DMS114 treated with DMSO at 0.1 percent for 48 hours (cell line): ENCODE measurements around the gene MSH6.
"Not testable (repeated sequence)": the region's sequence is repeated elsewhere in the genome, so short reads cannot be mapped to it uniquely, and the experiment has no call there.

Experiments used
- DNase-seq: peaks from one replicate; lab custom pipeline; 2025; ENCODE audit not compliant: unreplicated experiment; lab: John Stamatoyannopoulos, UW

MSH6 gene

DNA sequence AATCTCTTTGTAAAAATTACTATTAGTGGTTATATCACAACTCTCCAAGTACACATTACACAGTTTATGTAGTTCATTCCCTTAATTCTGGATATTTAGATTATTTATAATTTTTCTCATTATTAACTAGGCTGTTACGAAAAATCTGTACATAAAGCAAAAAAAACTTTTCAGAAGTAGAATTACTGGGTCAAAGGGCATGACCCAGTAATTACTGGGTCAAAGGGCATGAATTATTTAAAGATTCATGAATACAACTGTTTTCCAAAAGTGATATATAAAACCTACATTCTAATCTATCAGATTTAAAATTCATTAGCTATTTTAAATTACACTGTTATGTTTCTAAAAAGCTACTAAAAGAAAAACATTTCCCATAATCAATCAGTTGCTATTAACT, 55.3 kb downstream of the MSH6 start:
- DNase-seq = no peak

DNA sequence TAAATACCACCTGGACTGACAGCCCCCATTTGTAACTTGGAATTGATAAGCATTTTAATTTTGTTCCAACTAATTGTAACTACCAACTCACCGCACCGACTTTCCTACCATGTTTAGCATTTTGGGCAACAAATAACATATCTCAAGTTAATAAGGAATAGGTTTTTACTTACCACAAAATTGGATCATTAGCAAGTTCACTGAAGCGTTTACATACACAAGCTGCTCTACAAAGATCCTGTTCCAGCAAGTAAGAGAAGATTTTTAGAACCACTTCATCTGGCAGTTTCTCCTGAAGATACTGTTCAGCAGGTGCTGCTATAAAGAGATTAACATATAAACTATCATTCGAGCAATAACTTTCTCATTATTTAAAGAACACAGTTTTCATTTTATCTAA, 55.7 kb downstream of the MSH6 start:
- DNase-seq = no peak

DNA sequence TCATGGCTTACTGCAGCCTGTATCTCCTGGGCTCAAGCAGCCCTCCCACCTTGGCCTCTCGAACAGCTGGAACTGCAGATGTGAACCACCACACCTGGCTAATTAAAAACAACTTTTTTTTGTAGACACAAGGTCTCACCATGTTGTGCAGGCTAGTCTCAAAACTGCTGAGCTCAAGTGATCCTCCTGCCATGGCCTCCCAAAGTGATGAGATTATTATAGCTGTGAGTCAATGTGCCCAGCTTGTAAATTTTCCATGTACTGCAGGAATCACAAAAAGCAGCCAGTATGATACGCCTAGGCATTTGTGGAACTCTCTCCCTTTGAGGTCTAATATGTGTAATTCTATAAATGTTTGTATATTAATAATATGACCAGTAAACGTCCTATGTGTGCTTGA, 59.9 kb downstream of the MSH6 start:
- no peak for DNase-seq

DNA sequence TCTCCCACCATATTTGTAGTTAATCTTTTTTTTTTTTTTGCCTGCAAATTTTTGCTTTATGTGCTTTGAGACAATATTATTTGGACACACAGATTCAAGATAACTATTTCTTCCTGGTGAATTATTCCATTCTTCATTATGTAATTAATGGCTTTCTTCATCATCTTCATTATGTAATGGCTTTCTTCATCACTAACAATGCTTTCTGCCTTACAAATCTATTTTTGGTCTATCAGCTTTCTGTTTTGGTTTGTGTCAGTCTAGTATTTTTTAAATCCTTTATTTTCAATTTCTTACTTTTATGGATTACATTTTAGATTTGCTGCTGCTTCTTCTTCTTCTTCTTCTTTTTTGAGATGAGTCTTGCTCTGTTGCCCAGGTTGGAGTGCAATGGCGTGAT, 60.5 kb downstream of the MSH6 start:
- no peak for DNase-seq

DNA sequence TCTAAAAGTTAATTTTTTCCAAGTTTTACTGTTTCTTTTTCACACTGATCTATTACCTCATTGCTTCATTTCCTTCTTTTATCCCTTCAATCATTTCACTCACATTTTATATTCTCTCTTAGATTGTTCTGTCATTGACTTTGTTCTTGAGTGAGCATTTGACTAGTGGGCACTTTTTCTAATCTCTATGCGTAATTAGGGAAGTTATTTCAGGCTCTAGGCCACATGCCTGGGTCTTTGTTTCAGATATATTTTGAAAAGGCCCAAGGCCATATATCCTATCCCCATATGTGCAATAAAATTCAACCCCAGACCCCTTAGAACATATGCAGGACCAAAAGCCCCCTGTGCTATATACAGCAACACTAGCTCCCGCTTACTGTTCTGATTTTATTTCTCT, 61.2 kb downstream of the MSH6 start:
- no peak for DNase-seq

DNA sequence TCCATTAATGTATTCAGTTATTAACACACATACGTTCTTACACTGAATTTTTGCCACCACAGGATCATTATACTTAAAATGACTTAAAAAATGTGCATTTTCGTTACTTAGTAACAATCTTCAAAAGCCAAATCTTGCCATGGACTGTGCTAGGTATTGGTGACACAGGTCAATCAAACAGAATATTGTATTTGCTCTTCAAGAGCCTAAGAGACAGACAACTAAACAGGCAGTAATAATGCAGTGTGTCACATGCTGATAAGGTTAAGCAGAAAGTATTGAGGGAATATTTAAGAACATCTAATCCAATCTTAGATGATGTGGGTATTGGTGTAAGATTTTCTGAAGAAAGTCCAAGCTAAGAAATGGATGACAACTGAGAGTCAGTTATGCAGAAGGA, 66.4 kb downstream of the MSH6 start:
- DNase-seq = no peak

DNA sequence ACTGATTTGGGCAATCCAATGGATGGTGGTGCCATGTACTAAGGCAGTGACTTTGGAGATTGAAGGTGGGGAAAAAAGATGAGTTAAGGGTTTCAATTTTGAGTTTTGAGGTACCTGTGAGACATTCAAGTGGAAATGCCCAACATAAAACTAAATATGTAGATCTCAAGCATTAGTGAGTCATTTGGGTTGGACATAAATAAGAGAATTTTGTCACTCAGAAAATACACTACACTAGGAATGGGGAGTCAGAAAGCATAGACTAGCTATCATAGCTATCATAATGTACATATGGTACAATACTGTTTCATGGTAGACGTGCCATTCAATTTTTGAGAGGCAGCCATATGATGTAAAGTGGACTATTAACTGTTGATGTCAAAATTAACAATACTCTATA, 67.3 kb downstream of the MSH6 start:
- no peak for DNase-seq

DNA sequence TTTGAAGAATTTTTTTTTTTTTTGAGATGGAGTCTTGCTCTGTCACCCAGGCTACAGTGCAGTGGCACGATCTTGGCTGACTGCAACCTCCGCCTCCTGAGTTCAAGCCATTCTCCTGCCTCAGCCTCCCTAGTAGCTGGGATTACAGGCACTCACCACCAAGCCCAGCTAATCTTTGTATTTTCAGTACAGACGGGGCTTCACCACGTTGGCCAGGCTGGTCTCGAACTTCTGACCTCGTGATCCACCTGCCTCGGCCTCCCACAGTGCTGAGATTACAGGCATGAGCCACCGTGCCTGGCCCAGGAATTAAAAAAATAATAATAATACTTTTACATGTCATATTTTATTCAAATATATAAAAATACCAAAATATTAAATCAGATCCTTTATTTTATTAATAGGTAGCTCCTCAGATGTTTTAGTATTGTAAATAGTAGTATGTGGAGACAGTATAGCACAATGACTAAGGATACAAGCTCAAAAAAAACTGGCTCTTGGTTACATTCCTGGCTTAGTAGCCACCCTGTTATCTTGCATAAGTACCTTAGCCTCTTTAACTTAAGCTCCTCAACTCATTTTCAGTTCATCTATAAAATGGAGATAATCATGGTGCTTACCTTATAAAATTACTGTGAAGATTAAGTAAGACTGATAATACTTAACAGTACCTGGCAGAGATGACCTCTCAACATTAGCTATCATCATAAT, 70.3 kb downstream of the MSH6 start:
- not testable (repeated sequence) for DNase-seq
